WTC11 (cell line): ENCODE data around the gene ZNF528. TPM values are rescaled to one million over a fixed set of nuclear protein-coding genes. Genes with fewer than 3 reads are reported as not detected.

ENCODE experiments used
- ATAC-seq: fragments of 200-7000 bp; cut with Tn5 transposase; 2 replicates; pipeline ENCODE4 v1.10.0; 2021; ENCODE audit warnings: mild to moderate bottlenecking, moderate library complexity
- CTCF ChIA-PET: fragments of 300-600 bp; sonication (Branson Sonifier 250); formaldehyde crosslinking; loops from one replicate; lab custom pipeline; 2021; ENCODE audit warnings: antibody characterized with exemption; lab: Charles Lee
- POLR2A ChIA-PET: fragments of 350-600 bp; sonication (Branson Sonifier 250); formaldehyde crosslinking; loops from one replicate; lab custom pipeline; 2021; ENCODE audit warnings: antibody characterized with exemption; lab: Charles Lee
- DNase-seq: peaks from one replicate; pipeline ENCODE4 v3.0.0; 2021; ENCODE audit warnings: low spot score
- H3K27ac Mint-ChIP-seq: 2 replicates; pipeline ENCODE4 v1.8.0; 2021; ENCODE audit warnings: mixed read lengths
- H3K27me3 Mint-ChIP-seq: 2 replicates; pipeline ENCODE4 v1.8.0; 2021; ENCODE audit warnings: low read depth, mild to moderate bottlenecking, moderate library complexity, mixed read lengths
- H3K36me3 Mint-ChIP-seq: 2 replicates; pipeline ENCODE4 v1.8.0; 2021; ENCODE audit warnings: mixed read lengths
- H3K4me1 Mint-ChIP-seq: 2 replicates; pipeline ENCODE4 v1.8.0; 2022; ENCODE audit warnings: mixed read lengths
- H3K4me3 Mint-ChIP-seq: 2 replicates; pipeline ENCODE4 v1.8.0; 2021; ENCODE audit warnings: mild to moderate bottlenecking, moderate library complexity, mixed read lengths
- H3K9me3 Mint-ChIP-seq: 2 replicates; pipeline ENCODE4 v1.8.0; 2021; ENCODE audit warnings: mixed read lengths
- ATF1 ChIP-seq: sonication (generic); formaldehyde crosslinking; IDR thresholded peaks from 2 replicates; pipeline ENCODE4 v1.8.1; 2023; ENCODE audit warnings: mild to moderate bottlenecking, moderate library complexity, missing genetic modification reagents
- ESRRA ChIP-seq: sonication (generic); formaldehyde crosslinking; IDR thresholded peaks from 2 replicates; pipeline ENCODE4 v1.8.1; 2022; ENCODE audit warnings: mild to moderate bottlenecking, missing genetic modification reagents, borderline replicate concordance
- FOXJ3 ChIP-seq: sonication (generic); formaldehyde crosslinking; IDR thresholded peaks from 2 replicates; pipeline ENCODE4 v1.9.0; 2021; ENCODE audit warnings: missing genetic modification reagents, mild to moderate bottlenecking, borderline replicate concordance
- JUN ChIP-seq: sonication (generic); formaldehyde crosslinking; IDR thresholded peaks from 2 replicates; pipeline ENCODE4 v1.8.0; 2023; ENCODE audit warnings: mild to moderate bottlenecking, missing genetic modification reagents
- KAT7 ChIP-seq: sonication (generic); formaldehyde crosslinking; IDR thresholded peaks from 2 replicates; pipeline ENCODE4 v1.8.1; 2023; ENCODE audit warnings: missing genetic modification reagents, mild to moderate bottlenecking, borderline replicate concordance
- MYBL2 ChIP-seq: sonication (generic); formaldehyde crosslinking; IDR thresholded peaks from 2 replicates; pipeline ENCODE4 v1.8.1; 2023; ENCODE audit warnings: mild to moderate bottlenecking, moderate library complexity, missing genetic modification reagents
- RELA ChIP-seq: sonication (generic); formaldehyde crosslinking; IDR thresholded peaks from 2 replicates; pipeline ENCODE4 v1.8.1; 2022; ENCODE audit warnings: missing genetic modification reagents, mild to moderate bottlenecking, borderline replicate concordance
- SMAD3 ChIP-seq: sonication (generic); formaldehyde crosslinking; IDR thresholded peaks from 2 replicates; pipeline ENCODE4 v1.8.0; 2022; ENCODE audit warnings: missing genetic modification reagents, mild to moderate bottlenecking, borderline replicate concordance
- SMAD4 ChIP-seq: sonication (generic); formaldehyde crosslinking; IDR thresholded peaks from 2 replicates; pipeline ENCODE4 v1.8.0; 2022; ENCODE audit warnings: mild to moderate bottlenecking, missing genetic modification reagents
- ZNF138 ChIP-seq: sonication (generic); formaldehyde crosslinking; conservative IDR thresholded peaks from 2 replicates; pipeline ENCODE4 v1.8.1; 2022; ENCODE audit warnings: mild to moderate bottlenecking, moderate library complexity, missing genetic modification reagents
- ZNF232 ChIP-seq: sonication (generic); formaldehyde crosslinking; IDR thresholded peaks from 2 replicates; pipeline ENCODE4 v1.8.0; 2022; ENCODE audit warnings: mild to moderate bottlenecking, missing genetic modification reagents
- ZNF396 ChIP-seq: fragments of 250-450 bp; sonication (Bioruptor Pico); IDR thresholded peaks from 2 replicates; pipeline ENCODE4 v1.8.0; 2021; ENCODE audit warnings: mild to moderate bottlenecking, moderate library complexity, borderline replicate concordance
- total RNA-seq: library from RNA; stranded (reverse); gene quantifications from 3 replicates; pipeline ENCODE4 v1.2.3, GENCODE V29; 2021
- TF ChIP-seq, protein P1 (sequence below): sonication (generic); formaldehyde crosslinking; IDR thresholded peaks from 2 replicates; pipeline ENCODE4 v1.8.1; 2023; ENCODE audit warnings: mild to moderate bottlenecking, missing genetic modification reagents
- TF ChIP-seq, protein P2 (sequence below): sonication (generic); formaldehyde crosslinking; IDR thresholded peaks from 2 replicates; pipeline ENCODE4 v1.8.1; 2022; ENCODE audit warnings: mild to moderate bottlenecking, moderate library complexity, missing genetic modification reagents
- TF ChIP-seq, protein P3 (sequence below): sonication (generic); formaldehyde crosslinking; IDR thresholded peaks from 2 replicates; pipeline ENCODE4 v1.8.0; 2023; ENCODE audit warnings: missing genetic modification reagents
- TF ChIP-seq, protein P4 (sequence below): sonication (generic); formaldehyde crosslinking; IDR thresholded peaks from 2 replicates; pipeline ENCODE4 v1.8.0; 2023; ENCODE audit warnings: mild to moderate bottlenecking, missing genetic modification reagents
- TF ChIP-seq, protein P5 (sequence below): sonication (generic); formaldehyde crosslinking; IDR thresholded peaks from 2 replicates; pipeline ENCODE4 v1.8.0; 2022; ENCODE audit warnings: mild to moderate bottlenecking, missing genetic modification reagents

The ZNF528 gene
- total RNA-seq, 1 experiment from 2014 or later: 20.8 TPM

DNA sequence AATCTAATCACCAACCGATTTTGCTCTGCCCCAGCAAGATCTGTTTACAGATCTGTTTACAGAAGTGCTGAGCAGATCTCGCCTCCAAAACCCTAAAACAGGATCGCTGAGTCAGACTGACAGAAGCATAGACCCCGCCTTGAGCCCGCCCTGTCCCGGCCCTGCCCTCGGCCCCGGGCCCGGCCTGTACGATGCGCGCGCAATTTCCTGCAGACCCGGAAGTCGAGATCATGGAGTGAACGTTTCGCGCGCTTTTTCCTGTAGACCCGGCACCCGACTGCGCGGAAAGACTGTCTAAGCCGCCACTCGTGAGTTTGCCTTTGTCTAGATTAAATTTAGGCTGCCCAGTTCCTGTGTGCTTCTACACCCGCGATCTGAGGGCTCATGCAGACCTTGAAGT, 31.3 kb downstream of the ZNF528 start, which contains the start of gene ZNF534 (continued):
- TF ChIP-seq, protein P1, sequence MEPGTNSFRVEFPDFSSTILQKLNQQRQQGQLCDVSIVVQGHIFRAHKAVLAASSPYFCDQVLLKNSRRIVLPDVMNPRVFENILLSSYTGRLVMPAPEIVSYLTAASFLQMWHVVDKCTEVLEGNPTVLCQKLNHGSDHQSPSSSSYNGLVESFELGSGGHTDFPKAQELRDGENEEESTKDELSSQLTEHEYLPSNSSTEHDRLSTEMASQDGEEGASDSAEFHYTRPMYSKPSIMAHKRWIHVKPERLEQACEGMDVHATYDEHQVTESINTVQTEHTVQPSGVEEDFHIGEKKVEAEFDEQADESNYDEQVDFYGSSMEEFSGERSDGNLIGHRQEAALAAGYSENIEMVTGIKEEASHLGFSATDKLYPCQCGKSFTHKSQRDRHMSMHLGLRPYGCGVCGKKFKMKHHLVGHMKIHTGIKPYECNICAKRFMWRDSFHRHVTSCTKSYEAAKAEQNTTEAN (CRISPR knock-in tag): no peak
- no peak for TF ChIP-seq RELA (CRISPR knock-in tag)
- TF ChIP-seq ZNF396 (CRISPR knock-in tag): no peak
- no peak for TF ChIP-seq FOXJ3 (CRISPR knock-in tag)
- no peak for TF ChIP-seq ESRRA (CRISPR knock-in tag)
- no peak for TF ChIP-seq MYBL2 (CRISPR knock-in tag)
- TF ChIP-seq, all 79 proteins: peak for 0

DNA sequence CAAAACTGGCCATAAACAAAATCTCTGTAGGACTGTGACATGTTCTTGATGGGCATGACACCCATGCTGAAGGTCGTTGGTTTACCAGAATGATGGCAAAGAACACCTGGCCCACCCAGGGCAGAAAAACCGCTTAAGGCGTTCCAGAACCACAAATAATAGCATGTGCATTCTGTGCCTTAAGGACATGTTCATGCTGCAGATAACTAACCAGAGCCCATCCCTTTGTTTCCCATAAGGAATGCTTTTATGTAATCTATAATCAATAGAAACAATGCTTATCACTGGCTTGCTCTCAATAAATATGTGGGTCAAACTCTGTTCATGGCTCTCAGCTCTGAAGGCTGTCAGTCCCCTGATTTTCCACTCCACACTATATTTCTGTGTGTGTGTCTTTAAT, 44.5 kb downstream of the ZNF528 start:
- TF ChIP-seq ATF1 (CRISPR knock-in tag) (no peak), SMAD3 (no peak), ZNF232 (CRISPR knock-in tag) (no peak), JUN (CRISPR knock-in tag) (no peak), SMAD4 (no peak), KAT7 (CRISPR knock-in tag) (no peak), FOXJ3 (CRISPR knock-in tag) (no peak), ZNF138 (CRISPR knock-in tag) (no peak)
- TF ChIP-seq, protein P2, sequence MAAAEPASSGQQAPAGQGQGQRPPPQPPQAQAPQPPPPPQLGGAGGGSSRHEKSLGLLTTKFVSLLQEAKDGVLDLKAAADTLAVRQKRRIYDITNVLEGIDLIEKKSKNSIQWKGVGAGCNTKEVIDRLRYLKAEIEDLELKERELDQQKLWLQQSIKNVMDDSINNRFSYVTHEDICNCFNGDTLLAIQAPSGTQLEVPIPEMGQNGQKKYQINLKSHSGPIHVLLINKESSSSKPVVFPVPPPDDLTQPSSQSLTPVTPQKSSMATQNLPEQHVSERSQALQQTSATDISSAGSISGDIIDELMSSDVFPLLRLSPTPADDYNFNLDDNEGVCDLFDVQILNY (CRISPR knock-in tag): no peak
- TF ChIP-seq, protein P3, sequence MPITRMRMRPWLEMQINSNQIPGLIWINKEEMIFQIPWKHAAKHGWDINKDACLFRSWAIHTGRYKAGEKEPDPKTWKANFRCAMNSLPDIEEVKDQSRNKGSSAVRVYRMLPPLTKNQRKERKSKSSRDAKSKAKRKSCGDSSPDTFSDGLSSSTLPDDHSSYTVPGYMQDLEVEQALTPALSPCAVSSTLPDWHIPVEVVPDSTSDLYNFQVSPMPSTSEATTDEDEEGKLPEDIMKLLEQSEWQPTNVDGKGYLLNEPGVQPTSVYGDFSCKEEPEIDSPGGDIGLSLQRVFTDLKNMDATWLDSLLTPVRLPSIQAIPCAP (CRISPR knock-in tag): no peak
- TF ChIP-seq, protein P4, sequence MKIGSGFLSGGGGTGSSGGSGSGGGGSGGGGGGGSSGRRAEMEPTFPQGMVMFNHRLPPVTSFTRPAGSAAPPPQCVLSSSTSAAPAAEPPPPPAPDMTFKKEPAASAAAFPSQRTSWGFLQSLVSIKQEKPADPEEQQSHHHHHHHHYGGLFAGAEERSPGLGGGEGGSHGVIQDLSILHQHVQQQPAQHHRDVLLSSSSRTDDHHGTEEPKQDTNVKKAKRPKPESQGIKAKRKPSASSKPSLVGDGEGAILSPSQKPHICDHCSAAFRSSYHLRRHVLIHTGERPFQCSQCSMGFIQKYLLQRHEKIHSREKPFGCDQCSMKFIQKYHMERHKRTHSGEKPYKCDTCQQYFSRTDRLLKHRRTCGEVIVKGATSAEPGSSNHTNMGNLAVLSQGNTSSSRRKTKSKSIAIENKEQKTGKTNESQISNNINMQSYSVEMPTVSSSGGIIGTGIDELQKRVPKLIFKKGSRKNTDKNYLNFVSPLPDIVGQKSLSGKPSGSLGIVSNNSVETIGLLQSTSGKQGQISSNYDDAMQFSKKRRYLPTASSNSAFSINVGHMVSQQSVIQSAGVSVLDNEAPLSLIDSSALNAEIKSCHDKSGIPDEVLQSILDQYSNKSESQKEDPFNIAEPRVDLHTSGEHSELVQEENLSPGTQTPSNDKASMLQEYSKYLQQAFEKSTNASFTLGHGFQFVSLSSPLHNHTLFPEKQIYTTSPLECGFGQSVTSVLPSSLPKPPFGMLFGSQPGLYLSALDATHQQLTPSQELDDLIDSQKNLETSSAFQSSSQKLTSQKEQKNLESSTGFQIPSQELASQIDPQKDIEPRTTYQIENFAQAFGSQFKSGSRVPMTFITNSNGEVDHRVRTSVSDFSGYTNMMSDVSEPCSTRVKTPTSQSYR (CRISPR knock-in tag): no peak
- TF ChIP-seq, protein P5, sequence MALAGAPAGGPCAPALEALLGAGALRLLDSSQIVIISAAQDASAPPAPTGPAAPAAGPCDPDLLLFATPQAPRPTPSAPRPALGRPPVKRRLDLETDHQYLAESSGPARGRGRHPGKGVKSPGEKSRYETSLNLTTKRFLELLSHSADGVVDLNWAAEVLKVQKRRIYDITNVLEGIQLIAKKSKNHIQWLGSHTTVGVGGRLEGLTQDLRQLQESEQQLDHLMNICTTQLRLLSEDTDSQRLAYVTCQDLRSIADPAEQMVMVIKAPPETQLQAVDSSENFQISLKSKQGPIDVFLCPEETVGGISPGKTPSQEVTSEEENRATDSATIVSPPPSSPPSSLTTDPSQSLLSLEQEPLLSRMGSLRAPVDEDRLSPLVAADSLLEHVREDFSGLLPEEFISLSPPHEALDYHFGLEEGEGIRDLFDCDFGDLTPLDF: no peak
- TF ChIP-seq, protein P1 (CRISPR knock-in tag): no peak

More for the DNA sequence above, 44.5 kb downstream of the ZNF528 start:
- Mint-ChIP-seq H3K9me3 (peaks cover 88% of the 10 kb centered on the region), H3K27ac (no peak overlapping the region), H3K36me3 (peaks cover 66% of the 10 kb centered on the region), H3K27me3 (peaks cover 43% of the 10 kb centered on the region), H3K4me3 (no peak overlapping the region), H3K4me1 (no peaks in the 10 kb centered on the region)
- ATAC-seq (no peak), DNase-seq (no peak)
- CTCF ChIA-PET: no interaction called here
- POLR2A ChIA-PET: no interaction called here
